ENCODE measurements around the gene CES1. TPM values are rescaled to one million over a fixed set of nuclear protein-coding genes. Genes with fewer than 3 reads are reported as not detected.
A peak's percentile ranks its signal among the peaks of the same experiment; 100 is the strongest.
"Not testable (repeated sequence)": the region's sequence is repeated elsewhere in the genome, so short reads cannot be mapped to it uniquely, and the experiment has no call there.

Gene CES1
- total RNA-seq, 2 donors from 2014 or later = 1.3 TPM; not detected in 1

DNA sequence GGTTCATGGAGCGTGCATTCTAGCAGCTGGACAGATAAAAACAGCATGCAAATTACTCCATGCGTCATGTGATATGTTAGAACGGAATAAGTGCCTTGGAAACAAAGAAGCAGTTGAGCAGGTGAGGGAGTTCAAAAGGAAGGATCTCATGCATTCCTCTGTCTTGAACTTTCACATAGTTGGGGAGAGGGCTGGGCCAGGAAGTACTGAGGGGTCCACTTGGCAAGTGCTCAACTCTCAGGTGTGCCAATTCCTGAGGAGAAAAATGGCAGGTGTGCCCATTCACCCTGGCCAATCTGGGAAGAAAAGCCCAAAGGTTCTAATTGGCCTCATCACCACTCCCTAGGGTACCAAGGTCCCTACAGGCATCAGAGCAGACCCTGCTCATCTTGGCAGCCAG lies 67.7 kb downstream of the CES1 start:
- H3K27me3 Mint-ChIP-seq = peaks cover 12 to 14% of the 10 kb centered on the region in 2 donors
- H3K4me3 Mint-ChIP-seq = no peak overlapping the region
- no peak for ATAC-seq

DNA sequence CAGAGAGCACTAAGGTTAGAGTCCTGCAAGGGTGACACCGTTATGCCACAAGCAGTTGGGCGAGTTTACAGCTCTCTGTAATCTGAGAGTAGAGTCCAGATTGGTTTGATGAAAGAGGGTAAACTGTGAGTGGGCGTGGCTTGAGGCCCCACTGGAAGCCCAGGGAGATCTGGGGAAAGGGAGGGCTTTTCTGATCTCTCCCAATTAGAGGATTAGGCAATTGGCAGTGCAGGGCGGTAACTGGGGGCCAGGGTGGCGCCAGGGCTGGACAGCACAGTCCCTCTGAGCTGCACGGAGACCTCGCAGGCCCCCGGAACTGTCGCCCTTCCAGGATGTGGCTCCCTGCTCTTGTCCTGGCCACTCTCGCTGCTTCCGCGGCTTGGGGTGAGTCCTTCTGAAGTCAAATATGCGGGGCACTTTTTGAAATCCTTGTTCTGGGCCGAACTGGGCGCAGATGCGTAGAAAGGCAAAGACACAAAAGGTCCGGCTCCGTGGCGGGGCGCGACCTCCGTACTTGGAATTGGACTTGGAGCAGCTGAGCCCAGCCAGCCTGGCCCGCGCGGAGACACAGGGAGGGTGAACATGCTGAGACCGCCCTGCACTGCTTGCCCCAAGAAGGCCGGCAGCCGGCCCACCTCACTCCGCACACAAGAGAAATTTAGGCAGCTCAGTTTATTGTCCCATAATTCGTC lies 72.4 kb downstream of the CES1 start:
- no peaks in the 10 kb centered on the region for H3K36me3 Mint-ChIP-seq
- H3K27ac Mint-ChIP-seq = no peak overlapping the region
- DNase-seq (ENCODE audit: low spot score) (no peak), ATAC-seq (no peak)
- peaks cover 0 to 11% of the 10 kb centered on the region in 2 donors for H3K4me1 Mint-ChIP-seq (ENCODE audit: low read depth in 2 of 2)
- H3K27me3 Mint-ChIP-seq = peaks cover 23 to 33% of the 10 kb centered on the region in 2 donors
- peaks cover 2% of the 10 kb centered on the region for H3K9me3 Mint-ChIP-seq
- H3K4me3 Mint-ChIP-seq = no peak overlapping the region

More for the DNA sequence above, 67.7 kb downstream of the CES1 start:
- Mint-ChIP-seq H3K27ac (no peak overlapping the region), H3K36me3 (no peaks in the 10 kb centered on the region), H3K4me1 (ENCODE audit: low read depth in 2 of 2) (peaks cover 0 to 4% of the 10 kb centered on the region in 2 donors), H3K9me3 (no peaks in the 10 kb centered on the region)
- DNase-seq (ENCODE audit: low spot score) = no peak

DNA sequence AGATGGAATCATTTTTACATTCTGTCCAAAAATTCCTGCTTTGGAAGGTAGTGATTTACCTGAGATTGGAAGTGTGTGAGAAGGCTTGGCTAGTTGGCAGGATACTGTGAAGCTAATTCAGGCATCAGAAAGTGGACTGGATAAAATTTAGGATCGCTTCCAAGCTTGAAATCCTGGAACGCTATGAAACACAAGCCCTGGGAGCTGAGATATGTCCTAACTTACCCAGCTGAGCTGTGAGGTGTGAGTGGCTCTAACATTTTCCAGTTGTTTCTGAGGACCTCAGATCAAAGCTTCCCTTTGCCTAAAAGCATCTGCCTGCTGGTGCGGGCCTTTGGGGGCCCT lies 73.0 kb downstream of the CES1 start:
- Mint-ChIP-seq H3K27me3 (peaks cover 23 to 33% of the 10 kb centered on the region in 2 donors), H3K4me1 (ENCODE audit: low read depth in 2 of 2) (peaks cover 0 to 11% of the 10 kb centered on the region in 2 donors), H3K27ac (peak overlapping the region in 1 of 2 donors; percentile 14)
- not testable (repeated sequence) for ATAC-seq; H3K36me3 Mint-ChIP-seq; H3K4me3 Mint-ChIP-seq; H3K9me3 Mint-ChIP-seq; DNase-seq (ENCODE audit: low spot score)

DNA sequence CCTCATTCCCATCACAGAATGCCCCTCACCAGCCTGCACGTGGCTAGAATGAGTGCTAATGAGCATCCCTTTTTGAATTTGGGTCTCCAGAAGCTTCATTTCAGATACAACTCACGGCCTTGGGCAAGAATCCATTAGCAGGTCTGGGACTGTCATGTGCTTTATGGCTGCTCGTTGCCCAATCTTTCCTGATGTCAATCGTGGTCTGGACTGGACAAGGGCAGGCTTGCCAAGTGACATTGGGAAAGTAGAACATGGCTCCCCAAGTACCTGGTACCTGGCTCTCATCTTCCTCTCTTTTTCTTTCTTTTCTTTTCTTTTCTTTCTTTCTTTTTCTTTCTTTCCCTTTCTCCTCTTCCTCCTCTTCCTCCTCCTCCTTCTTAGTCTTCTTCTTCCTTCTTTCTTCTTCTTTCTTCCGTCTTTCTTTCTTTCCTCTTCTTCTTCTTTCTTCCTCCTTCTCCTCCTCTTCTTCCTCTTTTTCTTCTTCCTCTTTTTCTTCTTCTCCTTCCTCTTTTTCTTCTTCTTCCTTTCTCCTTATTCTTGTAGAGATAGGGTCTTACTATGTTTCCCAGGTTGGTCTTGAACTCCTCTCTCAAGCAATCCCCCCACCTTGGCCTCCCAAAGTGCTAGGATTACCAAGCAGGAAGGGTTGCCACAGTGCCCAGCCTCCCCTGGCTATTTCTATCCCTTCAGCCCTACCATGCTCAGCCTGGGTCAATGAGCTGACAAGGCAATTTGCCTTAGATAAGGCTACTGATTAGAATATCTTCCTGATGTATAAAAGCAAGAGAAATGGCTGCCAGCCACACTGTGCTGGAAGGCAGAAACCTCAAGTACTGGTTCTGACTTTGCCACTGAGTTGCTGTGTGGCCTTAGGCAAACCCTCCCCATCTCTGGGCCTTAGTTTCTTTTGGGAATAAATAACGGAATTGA lies 75.0 kb downstream of the CES1 start:
- peaks cover 22 to 30% of the 10 kb centered on the region in 2 donors for H3K27me3 Mint-ChIP-seq

DNA sequence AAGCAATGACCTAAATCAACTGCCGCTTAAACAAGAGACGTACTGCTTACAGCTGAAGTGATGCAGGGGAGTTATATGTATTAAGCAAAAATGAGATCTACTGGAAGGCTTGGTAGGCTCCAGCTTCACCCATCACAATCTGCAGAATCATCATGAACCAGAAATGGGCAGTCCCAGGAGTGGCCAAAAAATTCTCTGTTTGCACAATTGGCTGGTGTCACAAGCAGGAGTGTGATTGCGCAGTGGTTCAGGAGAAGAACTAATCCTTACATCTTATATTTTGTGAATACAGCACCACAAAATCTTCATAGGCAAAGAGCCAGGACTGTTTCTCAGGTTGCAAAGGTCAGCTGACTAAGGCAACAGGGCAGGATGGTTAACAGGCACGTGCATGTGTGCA lies 75.9 kb downstream of the CES1 start:
- peaks cover 17 to 21% of the 10 kb centered on the region in 2 donors for H3K27me3 Mint-ChIP-seq

More for the DNA sequence above, 75.0 kb downstream of the CES1 start:
- peaks cover 18 to 27% of the 10 kb centered on the region in 2 donors for H3K4me1 Mint-ChIP-seq (ENCODE audit: low read depth in 2 of 2)
- not testable (repeated sequence) for ATAC-seq; H3K9me3 Mint-ChIP-seq; DNase-seq (ENCODE audit: low spot score); H3K4me3 Mint-ChIP-seq
- H3K36me3 Mint-ChIP-seq = peaks cover 17% of the 10 kb centered on the region
- H3K27ac Mint-ChIP-seq = peak overlapping the region in 1 of 2 donors; percentile 7

DNA sequence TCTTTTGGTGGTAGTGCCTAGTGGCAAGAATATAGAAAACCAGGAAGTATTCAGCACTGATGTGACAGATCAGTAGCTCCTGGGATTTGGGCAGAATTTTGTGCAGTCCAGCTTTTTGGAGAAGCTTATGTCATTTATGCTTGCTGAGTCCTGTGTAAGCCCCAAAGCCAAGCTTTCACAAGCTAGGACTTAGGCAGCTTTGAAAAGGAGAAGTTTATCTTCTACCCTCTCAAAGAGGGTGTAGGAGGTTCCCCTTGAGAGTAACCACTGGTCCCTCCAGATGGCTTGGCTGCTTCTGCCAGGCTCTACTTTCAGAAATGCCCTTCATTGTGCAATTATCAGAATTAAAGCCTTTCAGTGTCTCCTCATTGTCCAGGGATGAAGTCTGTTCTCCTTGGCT lies 78.8 kb downstream of the CES1 start:
- peak overlapping the region; percentile 74 for H3K4me3 Mint-ChIP-seq
- H3K4me1 Mint-ChIP-seq (ENCODE audit: low read depth in 2 of 2) = peaks cover 26 to 35% of the 10 kb centered on the region in 2 donors
- peaks cover 7 to 11% of the 10 kb centered on the region in 2 donors for H3K27me3 Mint-ChIP-seq
- H3K9me3 Mint-ChIP-seq = peaks cover 7% of the 10 kb centered on the region
- peaks cover 24% of the 10 kb centered on the region for H3K36me3 Mint-ChIP-seq
- peak overlapping the region; percentile 93 to 96 for H3K27ac Mint-ChIP-seq
- DNase-seq (ENCODE audit: low spot score) (no peak), ATAC-seq (no peak)

More for the DNA sequence above, 75.9 kb downstream of the CES1 start:
- ATAC-seq = no peak
- Mint-ChIP-seq H3K4me3 (no peak overlapping the region), H3K36me3 (peaks cover 24% of the 10 kb centered on the region), H3K9me3 (peaks cover 9% of the 10 kb centered on the region), H3K4me1 (ENCODE audit: low read depth in 2 of 2) (peaks cover 26 to 30% of the 10 kb centered on the region in 2 donors), H3K27ac (no peak overlapping the region)
- no peak for DNase-seq (ENCODE audit: low spot score)

DNA sequence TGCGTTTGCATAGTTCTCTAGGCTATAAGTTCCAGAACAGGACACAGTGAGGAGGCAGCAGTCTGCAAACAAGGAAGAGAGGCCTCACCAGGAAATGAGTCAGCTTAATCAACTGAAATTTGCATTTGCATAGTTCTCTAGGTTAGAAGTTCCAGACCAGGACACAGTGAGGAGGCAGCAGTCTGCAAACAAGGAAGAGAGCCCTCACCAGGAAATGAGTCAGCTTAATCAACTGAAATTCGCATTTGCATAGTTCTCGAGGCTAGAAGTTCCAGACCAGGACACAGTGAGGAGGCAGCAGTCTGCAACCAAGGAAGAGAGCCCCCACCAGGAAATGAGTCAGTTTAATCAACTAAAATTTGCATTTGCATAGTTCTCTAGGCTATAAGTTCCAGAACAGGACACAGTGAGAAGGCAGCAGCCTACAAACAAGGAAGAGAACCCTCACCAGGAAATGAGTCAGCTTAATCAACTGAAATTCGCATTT lies 79.7 kb downstream of the CES1 start:
- H3K9me3 Mint-ChIP-seq, H3K27me3 Mint-ChIP-seq: not testable (repeated sequence)
- peaks cover 26 to 35% of the 10 kb centered on the region in 2 donors for H3K4me1 Mint-ChIP-seq (ENCODE audit: low read depth in 2 of 2)
- H3K27ac Mint-ChIP-seq = peak overlapping the region; percentile 93 to 96
- ATAC-seq (peak in 1 of 2 donors; percentile 37), DNase-seq (ENCODE audit: low spot score) (peak; percentile 63)
- peak overlapping the region; percentile 74 for H3K4me3 Mint-ChIP-seq
- peaks cover 24% of the 10 kb centered on the region for H3K36me3 Mint-ChIP-seq

Other genes starting within 250 kb of the CES1 start
- not detected for gene SLC6A2, start 177.1 kb downstream of the CES1 start, total RNA-seq
- not detected for gene CES5A, start 42.3 kb upstream of the CES1 start, total RNA-seq